ENCODE results near the gene KBTBD7.

GRCh38 chr13:41232578-41233480, 38.5 kb upstream of the KBTBD7 start:
- TF ChIP-seq YY1 (IDR thresholded peaks at IDR 0.05; ENCODE audit: low read depth): no peak
- no peak for TF ChIP-seq POLR2AphosphoS5 (IDR thresholded peaks at IDR 0.05; ENCODE audit: low read depth, low read length)
- no peak for TF ChIP-seq RAD21 (IDR thresholded peaks at IDR 0.05; ENCODE audit: low read length)
- TF ChIP-seq CTCF (IDR thresholded peaks at IDR 0.05): no peak
- no peak for TF ChIP-seq REST (IDR thresholded peaks at IDR 0.05; ENCODE audit: low read depth, low read length)
- no peak for TF ChIP-seq RFX5 (IDR thresholded peaks at IDR 0.05; ENCODE audit: low read length)
- TF ChIP-seq NRF1 (IDR thresholded peaks at IDR 0.05; ENCODE audit: low read depth, low read length): no peak
- TF ChIP-seq MEF2A (IDR thresholded peaks at IDR 0.05; ENCODE audit: borderline replicate concordance, low read depth): no peak
- TF ChIP-seq MXI1 (IDR thresholded peaks at IDR 0.05; ENCODE audit: low read depth, low read length): no peak
- TF ChIP-seq USF2 (IDR thresholded peaks at IDR 0.05; ENCODE audit: borderline replicate concordance, low read depth, low read length): no peak
- TF ChIP-seq TEAD4 (IDR thresholded peaks at IDR 0.05; ENCODE audit: borderline replicate concordance, insufficient read depth): no peak
- TF ChIP-seq MAX (IDR thresholded peaks at IDR 0.05; ENCODE audit: low read depth): no peak
